HEK293T (cell line): ENCODE results near the gene SH2D2A.

Experiments used
- CTCF ChIA-PET: fragments of 350-600 bp; formaldehyde crosslinking; extraction: SDS; loops from one replicate; lab custom pipeline; 2021; ENCODE audit warnings: antibody characterized with exemption, inconsistent platforms; lab: Yijun Ruan, JAX
- POLR2A ChIA-PET: fragments of 350-600 bp; formaldehyde crosslinking; extraction: SDS; loops from one replicate; lab custom pipeline; 2020; ENCODE audit warnings: antibody characterized with exemption, inconsistent platforms; lab: Yijun Ruan, JAX
- DNase-seq: peaks from one replicate; pipeline ENCODE4 v3.0.0; 2012; ENCODE audit warnings: mixed read lengths; ENCODE audit errors: extremely low spot score
- ARNT ChIP-seq: fragments of 450-650 bp; IDR thresholded peaks from 2 replicates; pipeline ENCODE4 v1.6.1; 2017; ENCODE audit warnings: mild to moderate bottlenecking
- BHLHE40 ChIP-seq: fragments of 450-650 bp; IDR thresholded peaks from 2 replicates; pipeline ENCODE4 v1.6.1; 2016; ENCODE audit warnings: mild to moderate bottlenecking, moderate library complexity, borderline replicate concordance
- CTBP1 ChIP-seq: fragments of 450-650 bp; IDR thresholded peaks from 2 replicates; pipeline ENCODE4 v1.6.1; 2016; ENCODE audit warnings: borderline replicate concordance
- ELF4 ChIP-seq: fragments of 450-650 bp; IDR thresholded peaks from 2 replicates; pipeline ENCODE4 v1.6.1; 2017; ENCODE audit warnings: antibody characterized with exemption
- FOXA1 ChIP-seq: fragments of 450-650 bp; IDR thresholded peaks from 2 replicates; pipeline ENCODE4 v1.6.1; 2016; ENCODE audit warnings: mild to moderate bottlenecking
- FOXK2 ChIP-seq: fragments of 450-650 bp; IDR thresholded peaks from 2 replicates; pipeline ENCODE4 v1.6.1; 2016; ENCODE audit warnings: mild to moderate bottlenecking
- FOXM1 ChIP-seq: fragments of 450-650 bp; IDR thresholded peaks from 2 replicates; pipeline ENCODE4 v1.6.1; 2017; ENCODE audit warnings: mild to moderate bottlenecking, borderline replicate concordance
- HDGF ChIP-seq: fragments of 450-650 bp; IDR thresholded peaks from 2 replicates; pipeline ENCODE4 v1.6.1; 2017; ENCODE audit warnings: antibody characterized with exemption, borderline replicate concordance
- L3MBTL2 ChIP-seq: fragments of 450-650 bp; conservative IDR thresholded peaks from 2 replicates; pipeline ENCODE4 v1.6.1; 2016; ENCODE audit warnings: mild to moderate bottlenecking
- LEF1 ChIP-seq: fragments of 450-650 bp; IDR thresholded peaks from 2 replicates; pipeline ENCODE4 v1.6.1; 2017; ENCODE audit warnings: mild to moderate bottlenecking, borderline replicate concordance
- NFRKB ChIP-seq: fragments of 450-650 bp; IDR thresholded peaks from 2 replicates; pipeline ENCODE4 v1.6.1; 2016; ENCODE audit warnings: mild to moderate bottlenecking, moderate library complexity
- SP1 ChIP-seq: fragments of 450-650 bp; IDR thresholded peaks from 2 replicates; pipeline ENCODE4 v1.6.1; 2017
- SUZ12 ChIP-seq: fragments of 450-650 bp; IDR thresholded peaks from 2 replicates; pipeline ENCODE4 v1.6.1; 2016; ENCODE audit warnings: mild to moderate bottlenecking
- TARDBP ChIP-seq: fragments of 450-650 bp; IDR thresholded peaks from 2 replicates; pipeline ENCODE4 v1.6.1; 2016
- ZNF384 ChIP-seq: fragments of 450-650 bp; IDR thresholded peaks from 2 replicates; pipeline ENCODE4 v1.6.1; 2016
- TF ChIP-seq, protein P1 (sequence below): fragments of 450-650 bp; IDR thresholded peaks from 2 replicates; pipeline ENCODE4 v1.6.1; 2016

SH2D2A gene

DNA sequence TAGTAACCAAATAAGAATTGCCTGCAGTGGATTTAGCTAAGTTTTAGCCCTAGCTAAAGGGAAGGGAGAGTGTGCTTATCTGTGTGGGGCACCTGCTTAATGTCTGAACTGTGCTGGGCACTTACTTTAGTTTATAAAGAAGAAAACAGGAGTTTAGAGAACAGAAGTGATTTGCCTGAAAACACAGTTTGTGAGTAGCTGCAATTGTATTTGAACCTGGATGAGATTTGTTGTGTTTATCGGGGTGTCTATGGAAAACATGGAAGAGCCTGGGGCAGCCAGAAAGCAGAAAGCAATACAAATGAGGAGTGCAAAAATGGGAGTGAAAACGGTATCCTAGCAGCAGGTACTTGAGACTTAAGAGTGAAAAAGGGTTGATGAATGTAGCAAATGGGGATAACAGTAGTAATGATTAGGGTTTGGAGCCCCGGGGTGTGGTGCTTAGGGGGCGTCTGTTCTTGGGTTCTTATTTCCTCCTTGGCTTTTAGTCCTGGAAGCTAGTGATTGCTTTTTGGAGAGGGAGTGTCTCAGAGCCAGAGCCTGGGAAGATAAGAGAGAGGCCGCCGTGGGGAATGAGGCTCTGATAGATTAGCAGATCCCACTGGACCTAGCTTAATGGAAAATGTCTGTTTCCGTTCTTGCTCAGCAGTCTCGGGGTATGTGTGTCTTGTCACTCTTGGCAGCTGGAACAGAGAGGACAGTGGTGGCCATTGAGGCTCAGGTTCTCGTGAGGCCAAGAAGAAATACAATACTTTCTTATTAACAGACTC, 43.7 kb downstream of the SH2D2A start:
- ChIA-PET POLR2A (interaction anchor here (0.6 to 7.7 kb wide), 4 partner anchors 21 to 149 kb away, joined by 3 to 92 read pairs (median 8); partner anchors contain the start of genes HDGF, ISG20L2, METTL25B and MRPL24), CTCF (interaction anchor here (0.6 to 1.6 kb wide), 7 partner anchors 22 to 155 kb away, joined by 3 to 9 read pairs (median 3); partner anchors contain the start of gene MRPL24)
- no peak for TF ChIP-seq L3MBTL2
- TF ChIP-seq FOXK2: no peak
- no peak for TF ChIP-seq FOXM1
- TF ChIP-seq TARDBP: no peak
- TF ChIP-seq ELF4: no peak
- no peak for TF ChIP-seq ARNT
- TF ChIP-seq, protein P1, sequence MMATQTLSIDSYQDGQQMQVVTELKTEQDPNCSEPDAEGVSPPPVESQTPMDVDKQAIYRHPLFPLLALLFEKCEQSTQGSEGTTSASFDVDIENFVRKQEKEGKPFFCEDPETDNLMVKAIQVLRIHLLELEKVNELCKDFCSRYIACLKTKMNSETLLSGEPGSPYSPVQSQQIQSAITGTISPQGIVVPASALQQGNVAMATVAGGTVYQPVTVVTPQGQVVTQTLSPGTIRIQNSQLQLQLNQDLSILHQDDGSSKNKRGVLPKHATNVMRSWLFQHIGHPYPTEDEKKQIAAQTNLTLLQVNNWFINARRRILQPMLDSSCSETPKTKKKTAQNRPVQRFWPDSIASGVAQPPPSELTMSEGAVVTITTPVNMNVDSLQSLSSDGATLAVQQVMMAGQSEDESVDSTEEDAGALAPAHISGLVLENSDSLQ: no peak
- no peak for TF ChIP-seq CTBP1
- TF ChIP-seq LEF1: no peak
- no peak for TF ChIP-seq SP1
- TF ChIP-seq FOXA1: no peak
- TF ChIP-seq ZNF384: no peak
- DNase-seq: no peak

GRCh38 chr1:156772222-156772621, 44.4 kb downstream of the SH2D2A start:
- TF ChIP-seq FOXA1 (no peak), HDGF (no peak), SP1 (no peak), LEF1 (no peak), ELF4 (no peak)
- ChIA-PET CTCF (interaction anchor here (0.7 to 1.6 kb wide), 6 partner anchors 31 to 146 kb away, joined by 3 to 9 read pairs (median 3); partner anchors contain the start of gene MRPL24), POLR2A (interaction anchor here (0.6 to 7.7 kb wide), 4 partner anchors 21 to 148 kb away, joined by 3 to 92 read pairs (median 8); partner anchors contain the start of genes HDGF, ISG20L2, METTL25B and MRPL24)
- no peak for DNase-seq

- ChIA-PET CTCF (interaction anchor here (1.2 kb wide), 1 partner anchor 43 kb away, joined by 5 read pairs; no protein-coding TSS in a partner anchor), POLR2A (interaction anchor here (1.1 to 7.7 kb wide), 7 partner anchors 17 to 115 kb away, joined by 3 to 123 read pairs (median 30); partner anchors contain the start of genes HDGF, ISG20L2, METTL25B and MRPL24)
- TF ChIP-seq FOXA1 (no peak), BHLHE40 (no peak), FOXK2 (no peak), NFRKB (no peak), ZNF384 (no peak), SUZ12 (no peak), L3MBTL2 (no peak), ELF4 (no peak), SP1 (no peak), TARDBP (no peak), HDGF (no peak), CTBP1 (no peak), ARNT (no peak)
- TF ChIP-seq, protein P1: no peak
- DNase-seq: no peak
These were observed 47.9 kb downstream of the SH2D2A start for GRCh38 chr1:156768610-156769295.

DNA sequence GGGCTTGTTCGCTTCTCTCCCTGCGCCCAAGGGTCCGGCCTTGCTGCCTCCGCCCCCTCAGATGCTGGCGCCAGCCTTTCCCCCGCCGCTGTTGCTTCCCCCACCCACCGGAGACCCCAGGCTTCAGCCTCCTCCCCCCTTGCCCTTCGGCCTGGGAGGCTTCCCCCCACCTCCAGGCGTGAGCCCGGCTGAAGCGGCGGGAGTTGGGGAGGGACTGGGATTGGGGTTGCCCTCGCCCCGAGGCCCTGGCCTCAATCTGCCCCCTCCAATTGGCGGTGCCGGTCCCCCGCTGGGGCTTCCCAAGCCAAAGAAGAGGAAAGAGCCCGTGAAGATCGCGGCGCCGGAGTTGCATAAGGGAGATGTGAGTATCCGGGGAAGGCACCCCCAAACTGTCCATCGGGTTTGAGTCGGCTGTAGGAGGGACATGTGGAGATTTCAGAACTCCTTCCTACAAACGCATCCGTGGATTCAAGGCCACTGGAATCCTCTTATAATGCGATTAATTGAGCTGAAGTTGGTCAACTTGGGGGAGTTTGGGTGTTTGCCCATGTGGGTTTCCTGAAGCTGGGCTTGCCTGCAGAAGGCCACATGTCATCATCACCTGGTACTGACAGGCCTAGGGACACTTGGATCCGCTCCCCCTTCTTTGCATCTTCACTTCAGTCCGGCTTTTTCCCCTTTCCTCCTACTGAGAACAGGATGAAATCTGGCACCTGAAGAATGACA, 48.6 kb downstream of the SH2D2A start:
- DNase-seq: no peak
- ChIA-PET POLR2A (interaction anchor here (1.0 to 7.7 kb wide), 12 partner anchors 13 to 176 kb away, joined by 3 to 123 read pairs (median 8); partner anchors contain the start of genes HDGF, ISG20L2, METTL25B and MRPL24), CTCF (interaction anchor here (1.2 to 2.6 kb wide), 3 partner anchors 41 to 79 kb away, joined by 5 to 22 read pairs (median 15); no protein-coding TSS in a partner anchor)

More for the DNA sequence above, 48.6 kb downstream of the SH2D2A start:
- TF ChIP-seq ZNF384 (no peak), BHLHE40 (no peak), L3MBTL2 (no peak), CTBP1 (no peak), SP1 (no peak), LEF1 (no peak), ARNT (no peak), NFRKB (no peak), FOXA1 (no peak), SUZ12 (no peak), ELF4 (no peak), HDGF (no peak), FOXK2 (no peak), FOXM1 (no peak), TARDBP (no peak)
- TF ChIP-seq, protein P1: no peak
